ENCODE data around the gene TMEM212. TPM values are rescaled to one million over a fixed set of nuclear protein-coding genes. Genes with fewer than 3 reads are reported as not detected.

Gene TMEM212
- total and polyA plus RNA-seq, 2 experiments from 2014 or later: not detected

DNA sequence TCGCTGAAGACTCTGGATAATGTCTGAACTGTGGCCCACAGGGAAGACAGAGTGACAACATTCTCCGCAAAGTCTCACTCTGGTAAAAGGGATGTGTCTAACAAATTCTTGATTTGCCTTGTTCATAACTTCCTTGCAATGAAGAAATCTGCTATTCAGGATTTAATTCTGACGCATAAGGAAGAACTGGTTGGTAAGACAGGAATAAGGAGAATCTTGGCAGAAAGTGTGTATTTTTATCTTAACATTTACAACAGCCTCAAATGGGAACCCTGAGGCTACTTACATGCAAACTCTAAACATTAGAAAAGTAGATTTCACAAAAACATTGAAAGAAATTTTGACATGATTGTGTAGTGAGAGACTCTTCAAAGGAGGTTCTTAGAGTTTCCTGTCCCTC lies 22.1 kb upstream of the TMEM212 start:
- Histone ChIP-seq H3K36me3 (ENCODE audit: low read depth) (no peaks in the 10 kb centered on the region), H3K4me3 (no peak overlapping the region), H3K9me2 (ENCODE audit: insufficient read depth) (no peaks in the 10 kb centered on the region), H3K9me3 (ENCODE audit: low read depth) (no peaks in the 10 kb centered on the region), H3K4me2 (ENCODE audit: unreplicated experiment) (no peak overlapping the region), H3F3A (ENCODE audit: insufficient read depth) (peaks cover 10% of the 10 kb centered on the region; the same call in 1 of the 2 replicates), H3K79me2 (ENCODE audit: insufficient read depth) (no peaks in the 10 kb centered on the region), H3K9ac (no peak overlapping the region), H2AFZ (no peak overlapping the region), H3K27me3 (replicated peaks; ENCODE audit: insufficient read depth) (no peaks in the 10 kb centered on the region), H3K27ac (no peak overlapping the region), H4K20me1 (ENCODE audit: insufficient read depth) (no peaks in the 10 kb centered on the region), H3K4me1 (ENCODE audit: insufficient read depth) (peaks cover 13% of the 10 kb centered on the region)
- no peak for TF ChIP-seq EZH2 (IDR thresholded peaks at IDR 0.05; ENCODE audit: insufficient read depth, poor library complexity, severe bottlenecking)
- TF ChIP-seq EZH2phosphoT487 (IDR thresholded peaks at IDR 0.05; ENCODE audit: insufficient read depth, low read depth): no peak
- WGBS, 2 experiments (ENCODE audit: low coverage in 1 of 2, low lambda C conversion rate in 2 of 2, missing lambda C conversion rate in 2 of 2): 93 to 94% methylated on average over 3 of the region's 3 CpGs
- DNase-seq: no peak
- in situ Hi-C loops (cut with MboI): no loop called here

GRCh38 chr3:171821778-171822358 lies 21.3 kb upstream of the TMEM212 start:
- Histone ChIP-seq H3K27me3 (replicated peaks; ENCODE audit: insufficient read depth) (no peaks in the 10 kb centered on the region), H3F3A (ENCODE audit: insufficient read depth) (peaks cover 13% of the 10 kb centered on the region), H3K4me3 (no peak overlapping the region), H3K4me1 (ENCODE audit: insufficient read depth) (peaks cover 13% of the 10 kb centered on the region), H3K9me3 (ENCODE audit: low read depth) (no peaks in the 10 kb centered on the region), H3K9ac (no peak overlapping the region), H3K79me2 (ENCODE audit: insufficient read depth) (no peaks in the 10 kb centered on the region), H3K4me2 (ENCODE audit: unreplicated experiment) (no peak overlapping the region), H3K9me2 (ENCODE audit: insufficient read depth) (no peaks in the 10 kb centered on the region), H3K27ac (no peak overlapping the region), H2AFZ (no peak overlapping the region), H4K20me1 (ENCODE audit: insufficient read depth) (no peaks in the 10 kb centered on the region), H3K36me3 (ENCODE audit: low read depth) (no peaks in the 10 kb centered on the region)
- 53 to 72% methylated on average over 2 of the region's 2 CpGs for WGBS, 2 experiments (ENCODE audit: low coverage in 1 of 2, low lambda C conversion rate in 2 of 2, missing lambda C conversion rate in 2 of 2)
- in situ Hi-C loops (cut with MboI): no loop called here
- TF ChIP-seq EZH2 (IDR thresholded peaks at IDR 0.05; ENCODE audit: insufficient read depth, poor library complexity, severe bottlenecking) (no peak), EZH2phosphoT487 (IDR thresholded peaks at IDR 0.05; ENCODE audit: insufficient read depth, low read depth) (no peak)
- no peak for DNase-seq

DNA sequence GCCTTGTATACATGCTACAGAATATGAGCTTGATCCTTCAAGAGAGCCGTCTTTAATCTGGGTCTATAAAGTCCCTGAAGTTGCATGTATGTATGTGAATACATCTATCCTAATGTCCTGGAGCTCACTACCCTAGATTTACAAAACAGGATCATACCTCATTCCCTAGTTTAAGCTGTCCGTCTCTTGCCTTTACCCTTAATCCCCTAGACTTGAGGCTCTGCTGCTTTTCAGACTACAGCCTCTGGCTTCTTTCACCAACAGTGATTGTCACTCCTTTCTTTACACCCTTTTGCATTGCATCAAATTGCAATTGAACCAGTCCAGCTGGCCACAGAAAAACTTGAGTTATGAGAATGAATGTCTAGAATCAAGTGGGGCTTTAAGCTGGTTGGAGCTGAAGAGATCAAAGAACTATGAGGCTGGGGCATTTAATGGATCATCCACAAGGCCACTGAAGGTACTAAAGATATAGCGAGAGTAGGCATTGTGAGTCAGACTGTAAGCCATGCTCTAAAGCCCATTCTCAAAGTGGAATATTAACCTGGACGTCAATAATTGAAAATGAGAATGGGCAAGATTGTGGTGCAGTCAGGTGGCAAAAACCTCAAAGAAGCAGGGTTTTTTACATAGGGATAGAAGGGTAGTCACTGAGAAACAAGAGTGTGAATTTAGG lies 20.6 kb upstream of the TMEM212 start:
- in situ Hi-C loops (cut with MboI): no loop called here
- H3K36me3 ChIP-seq (ENCODE audit: low read depth): no peaks in the 10 kb centered on the region
- WGBS, 2 experiments (ENCODE audit: low coverage in 1 of 2, low lambda C conversion rate in 2 of 2, missing lambda C conversion rate in 2 of 2): 81 to 83% methylated on average over 4 of the region's 4 CpGs
- H3K4me2 ChIP-seq (ENCODE audit: unreplicated experiment): no peak overlapping the region
- no peak for TF ChIP-seq EZH2phosphoT487 (IDR thresholded peaks at IDR 0.05; ENCODE audit: insufficient read depth, low read depth)
- TF ChIP-seq EZH2 (IDR thresholded peaks at IDR 0.05; ENCODE audit: insufficient read depth, poor library complexity, severe bottlenecking): no peak
- no peaks in the 10 kb centered on the region for H3K9me3 ChIP-seq (ENCODE audit: low read depth)
- H2AFZ ChIP-seq: no peak overlapping the region
- H3K4me1 ChIP-seq (ENCODE audit: insufficient read depth): peaks cover 13% of the 10 kb centered on the region
- H3K27me3 ChIP-seq (replicated peaks; ENCODE audit: insufficient read depth): no peaks in the 10 kb centered on the region
- H3K27ac ChIP-seq: no peak overlapping the region
- no peak overlapping the region for H3K9ac ChIP-seq
- DNase-seq: no peak
- no peaks in the 10 kb centered on the region for H3K9me2 ChIP-seq (ENCODE audit: insufficient read depth)
- H3K4me3 ChIP-seq: no peak overlapping the region
- H4K20me1 ChIP-seq (ENCODE audit: insufficient read depth): no peaks in the 10 kb centered on the region
- peaks cover 13% of the 10 kb centered on the region for H3F3A ChIP-seq (ENCODE audit: insufficient read depth)
- H3K79me2 ChIP-seq (ENCODE audit: insufficient read depth): no peaks in the 10 kb centered on the region

DNA sequence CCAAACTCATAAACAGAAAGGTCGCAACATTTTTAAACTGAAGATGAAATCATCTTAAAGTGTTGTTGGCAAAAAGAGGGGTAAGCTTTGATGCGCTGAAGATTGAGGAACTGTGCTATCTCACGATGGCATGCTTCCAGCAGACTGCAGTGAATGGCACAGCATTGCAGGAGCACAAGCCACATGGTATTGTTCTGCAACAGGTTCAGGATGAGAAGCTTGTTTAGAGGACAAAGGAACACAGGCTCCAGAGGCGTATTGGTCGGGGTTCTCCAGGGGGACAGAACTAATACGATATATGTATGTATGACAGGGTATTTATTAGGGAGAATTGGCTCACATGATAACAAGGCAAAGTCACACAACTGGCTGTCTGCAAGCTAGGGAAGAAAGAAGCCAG lies 19.0 kb upstream of the TMEM212 start:
- Histone ChIP-seq H3K79me2 (ENCODE audit: insufficient read depth) (no peaks in the 10 kb centered on the region), H3K4me2 (ENCODE audit: unreplicated experiment) (no peak overlapping the region), H3K27me3 (replicated peaks; ENCODE audit: insufficient read depth) (no peaks in the 10 kb centered on the region), H3K4me3 (no peak overlapping the region), H3F3A (ENCODE audit: insufficient read depth) (peaks cover 13% of the 10 kb centered on the region), H3K4me1 (ENCODE audit: insufficient read depth) (peaks cover 13% of the 10 kb centered on the region), H3K27ac (no peak overlapping the region), H3K9me3 (ENCODE audit: low read depth) (no peaks in the 10 kb centered on the region), H4K20me1 (ENCODE audit: insufficient read depth) (no peaks in the 10 kb centered on the region), H3K36me3 (ENCODE audit: low read depth) (no peaks in the 10 kb centered on the region), H2AFZ (no peak overlapping the region), H3K9ac (no peak overlapping the region), H3K9me2 (ENCODE audit: insufficient read depth) (no peaks in the 10 kb centered on the region)
- in situ Hi-C loops (cut with MboI): no loop called here
- TF ChIP-seq EZH2 (IDR thresholded peaks at IDR 0.05; ENCODE audit: insufficient read depth, poor library complexity, severe bottlenecking) (no peak), EZH2phosphoT487 (IDR thresholded peaks at IDR 0.05; ENCODE audit: insufficient read depth, low read depth) (no peak)
- no peak for DNase-seq
- WGBS, 2 experiments (ENCODE audit: low coverage in 1 of 2, low lambda C conversion rate in 2 of 2, missing lambda C conversion rate in 2 of 2): 41 to 42% methylated on average over 6 of the region's 6 CpGs

All from GM23248 (cell line).